Neural progenitor cell (in vitro differentiated cells): Measurements from ENCODE around the gene CCDC102A. TPM values are rescaled to one million over a fixed set of nuclear protein-coding genes. Genes with fewer than 3 reads are reported as not detected.
"Not testable (repeated sequence)": the region's sequence is repeated elsewhere in the genome, so short reads cannot be mapped to it uniquely, and the experiment has no call there.

Experiments used
- DNase-seq: peaks from one replicate; pipeline ENCODE4 v3.0.0-alpha.2; 2016; ENCODE audit warnings: low spot score
- H2AFZ ChIP-seq: fragments of 200-600 bp; sonication (generic); replicated peaks from 2 replicates; pipeline ENCODE4 v1.6.1; 2016; ENCODE audit warnings: antibody characterized with exemption
- H3F3A ChIP-seq: fragments of 200-600 bp; sonication (generic); 2 replicates; pipeline ENCODE4 v1.6.1; 2016; ENCODE audit warnings: antibody characterized with exemption, low read depth
- H3K27ac ChIP-seq: fragments of 200-600 bp; sonication (generic); 2 replicates; pipeline ENCODE4 v1.5.1; 2016; ENCODE audit warnings: mild to moderate bottlenecking
- H3K27me3 ChIP-seq: fragments of 200-600 bp; sonication (generic); 2 replicates; pipeline ENCODE4 v1.6.1; 2016; ENCODE audit warnings: mild to moderate bottlenecking, moderate library complexity
- H3K36me3 ChIP-seq: fragments of 200-600 bp; sonication (generic); 2 replicates; pipeline ENCODE4 v1.5.1; 2016
- H3K4me1 ChIP-seq: fragments of 200-600 bp; sonication (generic); 2 replicates; pipeline ENCODE4 v1.6.1; 2016; ENCODE audit warnings: mixed run types
- H3K4me2 ChIP-seq: fragments of 200-600 bp; sonication (generic); 2 replicates; pipeline ENCODE4 v1.6.1; 2016
- H3K4me3 ChIP-seq: fragments of 200-600 bp; sonication (generic); 2 replicates; pipeline ENCODE4 v1.5.1; 2016
- H3K79me2 ChIP-seq: fragments of 200-600 bp; sonication (generic); 2 replicates; pipeline ENCODE4 v1.6.1; 2016; ENCODE audit warnings: low read depth
- H3K9ac ChIP-seq: fragments of 200-600 bp; sonication (generic); 2 replicates; pipeline ENCODE4 v1.6.1; 2016
- H3K9me3 ChIP-seq: fragments of 200-600 bp; sonication (generic); 2 replicates; pipeline ENCODE4 v1.5.1; 2016; ENCODE audit warnings: low read depth
- H4K20me1 ChIP-seq: fragments of 200-600 bp; sonication (generic); 2 replicates; pipeline ENCODE4 v1.6.1; 2016; ENCODE audit warnings: low read depth
- H3K27ac Mint-ChIP-seq: 3 replicates; pipeline ENCODE4 v1.8.0; 2021; ENCODE audit warnings: mixed read lengths
- H3K27me3 Mint-ChIP-seq: 2 replicates; pipeline ENCODE4 v1.8.0; 2022; ENCODE audit warnings: low read depth, mild to moderate bottlenecking, inconsistent platforms, moderate library complexity, mixed read lengths; ENCODE audit not compliant: insufficient read depth
- H3K36me3 Mint-ChIP-seq: 3 replicates; pipeline ENCODE4 v1.8.0; 2021; ENCODE audit warnings: mixed read lengths
- H3K4me1 Mint-ChIP-seq: 3 replicates; pipeline ENCODE4 v1.8.0; 2021; ENCODE audit warnings: mixed read lengths
- H3K4me3 Mint-ChIP-seq: 3 replicates; pipeline ENCODE4 v1.8.0; 2021; ENCODE audit warnings: mild to moderate bottlenecking, moderate library complexity, mixed read lengths
- H3K9me3 Mint-ChIP-seq: 3 replicates; pipeline ENCODE4 v1.8.0; 2020; ENCODE audit warnings: mixed read lengths
- EZH2 ChIP-seq: fragments of 200-600 bp; sonication (generic); IDR thresholded peaks from 2 replicates; pipeline ENCODE4 v1.6.1; 2017; ENCODE audit warnings: antibody characterized with exemption, mild to moderate bottlenecking, moderate library complexity
- EZH2phosphoT487 ChIP-seq: fragments of 200-600 bp; sonication (generic); IDR thresholded peaks from 2 replicates; pipeline ENCODE4 v1.6.1; 2017; ENCODE audit warnings: antibody characterized with exemption
- total RNA-seq: library from RNA; depleted of rRNA; stranded (reverse); fragments of >200 nt; gene quantifications from 2 replicates; pipeline ENCODE4 v1.2.3, GENCODE V29; 2015; ENCODE audit warnings: low replicate concordance
- TF ChIP-seq, protein P1 (sequence below): fragments of 200-600 bp; sonication (generic); IDR thresholded peaks from 2 replicates; pipeline ENCODE4 v1.5.1; 2017; ENCODE audit warnings: antibody characterized with exemption, mild to moderate bottlenecking

Gene CCDC102A
- total RNA-seq, 1 donor from 2014 or later, result 3.9 TPM

DNA sequence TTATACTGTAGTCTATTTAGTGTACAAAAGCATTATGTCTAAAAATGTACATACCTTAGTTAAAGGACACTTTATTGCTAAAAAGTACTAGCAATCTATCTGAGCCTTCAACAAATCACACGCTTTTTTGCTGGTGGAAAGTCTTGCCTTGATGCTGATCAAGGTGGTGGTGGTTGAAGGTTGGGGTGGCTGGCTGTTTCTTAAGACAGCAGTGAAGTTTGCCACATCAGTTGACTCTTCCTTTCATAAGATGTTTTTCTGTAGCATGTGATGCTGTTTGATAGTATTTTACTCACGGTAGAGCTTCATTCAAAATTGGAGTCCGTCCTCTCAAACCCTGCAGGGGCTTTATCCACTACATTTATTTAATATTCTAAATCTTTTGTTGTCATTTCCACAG, 14.7 kb upstream of the CCDC102A start:
- H3K4me3 ChIP-seq, result no peak overlapping the region
- no peak overlapping the region for H3K27ac ChIP-seq
- H3K36me3 ChIP-seq, result no peaks in the 10 kb centered on the region
- no peaks in the 10 kb centered on the region for H3F3A ChIP-seq
- Mint-ChIP-seq H3K36me3 (no peaks in the 10 kb centered on the region), H3K27me3 (peaks cover 3% of the 10 kb centered on the region), H3K9me3 (peaks cover 10% of the 10 kb centered on the region), H3K4me3 (no peak overlapping the region), H3K27ac (no peak overlapping the region), H3K4me1 (peaks cover 5% of the 10 kb centered on the region)
- TF ChIP-seq, protein P1, sequence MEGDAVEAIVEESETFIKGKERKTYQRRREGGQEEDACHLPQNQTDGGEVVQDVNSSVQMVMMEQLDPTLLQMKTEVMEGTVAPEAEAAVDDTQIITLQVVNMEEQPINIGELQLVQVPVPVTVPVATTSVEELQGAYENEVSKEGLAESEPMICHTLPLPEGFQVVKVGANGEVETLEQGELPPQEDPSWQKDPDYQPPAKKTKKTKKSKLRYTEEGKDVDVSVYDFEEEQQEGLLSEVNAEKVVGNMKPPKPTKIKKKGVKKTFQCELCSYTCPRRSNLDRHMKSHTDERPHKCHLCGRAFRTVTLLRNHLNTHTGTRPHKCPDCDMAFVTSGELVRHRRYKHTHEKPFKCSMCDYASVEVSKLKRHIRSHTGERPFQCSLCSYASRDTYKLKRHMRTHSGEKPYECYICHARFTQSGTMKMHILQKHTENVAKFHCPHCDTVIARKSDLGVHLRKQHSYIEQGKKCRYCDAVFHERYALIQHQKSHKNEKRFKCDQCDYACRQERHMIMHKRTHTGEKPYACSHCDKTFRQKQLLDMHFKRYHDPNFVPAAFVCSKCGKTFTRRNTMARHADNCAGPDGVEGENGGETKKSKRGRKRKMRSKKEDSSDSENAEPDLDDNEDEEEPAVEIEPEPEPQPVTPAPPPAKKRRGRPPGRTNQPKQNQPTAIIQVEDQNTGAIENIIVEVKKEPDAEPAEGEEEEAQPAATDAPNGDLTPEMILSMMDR, result no peak
- TF ChIP-seq EZH2, result no peak
- no peak for TF ChIP-seq EZH2phosphoT487
- H3K27me3 ChIP-seq, result no peaks in the 10 kb centered on the region
- no peaks in the 10 kb centered on the region for H3K9me3 ChIP-seq
- no peak overlapping the region for H3K4me2 ChIP-seq
- no peaks in the 10 kb centered on the region for H3K79me2 ChIP-seq
- H3K4me1 ChIP-seq, result peaks cover 3% of the 10 kb centered on the region
- H3K9ac ChIP-seq, result no peak overlapping the region
- no peak for DNase-seq
- H2AFZ ChIP-seq, result no peak overlapping the region
- H4K20me1 ChIP-seq, result no peaks in the 10 kb centered on the region

DNA sequence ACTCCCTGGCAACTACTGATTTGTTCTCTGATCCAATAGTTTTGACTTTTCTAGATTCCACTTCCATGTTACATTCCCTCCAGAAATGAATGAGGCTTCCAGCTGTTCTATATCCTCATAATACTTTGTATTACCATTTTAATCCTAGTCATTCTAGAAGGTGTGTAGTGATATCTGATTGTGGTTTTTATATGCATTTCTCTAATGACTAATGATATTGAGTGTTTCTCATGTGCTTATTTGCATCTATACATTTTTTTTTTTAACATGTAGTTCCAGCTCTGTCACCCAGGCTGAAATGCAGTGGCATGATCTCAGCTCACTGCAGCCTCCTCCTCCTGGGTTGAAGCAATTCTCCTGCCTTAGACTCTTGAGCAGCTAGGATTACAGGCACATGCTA, 13.4 kb upstream of the CCDC102A start:
- H2AFZ ChIP-seq, result no peak overlapping the region

DNA sequence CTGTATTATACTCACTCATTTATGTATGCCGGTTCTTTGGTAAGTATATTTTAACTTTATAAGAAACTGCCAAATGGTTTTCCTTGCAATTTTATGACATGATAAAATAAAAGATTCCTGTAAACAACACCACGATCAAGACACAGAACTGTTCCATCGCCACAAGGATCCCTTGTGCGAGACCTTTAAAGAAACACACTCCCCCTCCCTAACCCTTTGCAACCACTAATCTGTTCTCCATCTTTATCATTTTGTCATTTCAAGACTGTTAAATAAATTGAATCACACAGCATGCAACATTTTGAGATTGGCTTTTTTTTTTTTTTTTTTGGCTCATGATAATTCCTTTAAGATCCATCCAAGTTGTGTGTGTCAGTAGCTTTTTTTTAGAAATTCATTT, 12.0 kb upstream of the CCDC102A start:
- H3K9ac ChIP-seq, result peak overlapping the region; percentile 13
- H3K4me2 ChIP-seq, result no peak overlapping the region
- no peaks in the 10 kb centered on the region for H3K27me3 ChIP-seq
- H3K27me3 Mint-ChIP-seq, result peaks cover 9% of the 10 kb centered on the region
- TF ChIP-seq EZH2phosphoT487 (no peak), EZH2 (no peak)
- TF ChIP-seq, protein P1, result no peak
- DNase-seq, result no peak
- H3K36me3 Mint-ChIP-seq, result no peaks in the 10 kb centered on the region
- no peak overlapping the region for H3K4me3 Mint-ChIP-seq
- no peaks in the 10 kb centered on the region for H3K9me3 ChIP-seq
- no peak overlapping the region for H3K27ac ChIP-seq
- peaks cover 10% of the 10 kb centered on the region for H3K9me3 Mint-ChIP-seq
- H3K4me3 ChIP-seq, result no peak overlapping the region
- no peaks in the 10 kb centered on the region for H4K20me1 ChIP-seq
- no peak overlapping the region for H3K27ac Mint-ChIP-seq
- H2AFZ ChIP-seq, result no peak overlapping the region
- H3K4me1 ChIP-seq, result peaks cover 3% of the 10 kb centered on the region
- H3K4me1 Mint-ChIP-seq, result peaks cover 11% of the 10 kb centered on the region
- H3K79me2 ChIP-seq, result no peaks in the 10 kb centered on the region
- no peaks in the 10 kb centered on the region for H3K36me3 ChIP-seq
- no peaks in the 10 kb centered on the region for H3F3A ChIP-seq

More for the DNA sequence above, 13.4 kb upstream of the CCDC102A start:
- Histone ChIP-seq H3K9ac (no peak overlapping the region), H3F3A (no peaks in the 10 kb centered on the region), H3K79me2 (no peaks in the 10 kb centered on the region), H3K36me3 (no peaks in the 10 kb centered on the region), H3K9me3 (no peaks in the 10 kb centered on the region), H3K4me1 (peaks cover 3% of the 10 kb centered on the region), H3K27me3 (no peaks in the 10 kb centered on the region), H3K27ac (no peak overlapping the region), H3K4me3 (no peak overlapping the region), H3K4me2 (no peak overlapping the region), H4K20me1 (no peaks in the 10 kb centered on the region)
- TF ChIP-seq, protein P1, result no peak
- TF ChIP-seq EZH2, result no peak
- no peak for TF ChIP-seq EZH2phosphoT487
- DNase-seq, result no peak
- Mint-ChIP-seq H3K4me3 (no peak overlapping the region), H3K27me3 (peaks cover 6% of the 10 kb centered on the region), H3K36me3 (no peaks in the 10 kb centered on the region), H3K27ac (no peak overlapping the region), H3K4me1 (peaks cover 5% of the 10 kb centered on the region), H3K9me3 (peaks cover 10% of the 10 kb centered on the region)

DNA sequence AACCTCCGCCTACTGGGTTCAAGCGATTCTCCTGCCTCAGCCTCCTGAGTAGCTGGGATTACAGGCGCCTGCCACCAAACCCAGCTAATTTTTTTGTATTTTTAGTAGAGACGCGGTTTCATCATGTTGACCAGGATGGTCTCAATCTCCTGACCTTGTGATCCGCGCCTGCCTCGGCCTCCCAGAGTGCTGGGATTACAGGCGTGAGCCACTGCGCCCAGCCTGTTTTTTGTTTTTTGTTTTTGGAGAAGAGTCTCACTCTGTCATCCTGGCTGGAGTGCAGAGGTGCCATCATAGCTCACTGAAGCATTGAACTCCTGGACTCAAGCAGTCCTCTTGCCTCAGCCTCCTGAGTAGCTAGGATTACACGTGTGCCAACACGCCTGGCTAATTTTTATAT, 11.2 kb upstream of the CCDC102A start:
- H3K27ac ChIP-seq, H3K4me2 ChIP-seq, H3K9ac ChIP-seq, H4K20me1 ChIP-seq, H3K4me3 Mint-ChIP-seq, H3K36me3 ChIP-seq, H3K79me2 ChIP-seq, H3K4me3 ChIP-seq, H2AFZ ChIP-seq, H3K9me3 Mint-ChIP-seq, H3K4me1 ChIP-seq, H3F3A ChIP-seq, H3K27me3 ChIP-seq, H3K36me3 Mint-ChIP-seq, H3K27me3 Mint-ChIP-seq, H3K27ac Mint-ChIP-seq, DNase-seq, H3K9me3 ChIP-seq: not testable (repeated sequence)
- H3K4me1 Mint-ChIP-seq, result peaks cover 11% of the 10 kb centered on the region
